IMR-90 (cell line): ENCODE results near the gene SSU72. TPM values are rescaled to one million over a fixed set of nuclear protein-coding genes. Genes with fewer than 3 reads are reported as not detected.

Experiments
- ATAC-seq: fragments of 200-7000 bp; cut with Tn5 transposase; 2 replicates; pipeline ENCODE4 v1.9.1; 2020; ENCODE audit warnings: low read depth, mild to moderate bottlenecking, moderate library complexity
- BruUV-seq: library from RNA; stranded (reverse); fragments of 400-500 nt; replicated peaks from 2 replicates; lab custom pipeline; 2021; lab: Mats Ljungman, UMichigan
- CTCF ChIA-PET: fragments of 300-600 bp; formaldehyde crosslinking; extraction: SDS; loops from one replicate; lab custom pipeline; 2021; ENCODE audit warnings: antibody characterized with exemption; lab: Yijun Ruan, JAX
- POLR2A ChIA-PET: fragments of 300-600 bp; sonication (Branson Sonifier 250); formaldehyde crosslinking; loops from one replicate; lab custom pipeline; 2022; ENCODE audit warnings: antibody characterized with exemption; ENCODE audit not compliant: unreplicated experiment; lab: Charles Lee
- DNase-seq: peaks from one replicate; pipeline ENCODE4 v3.0.0; 2013
- H2AFZ ChIP-seq: replicated peaks from 2 replicates; pipeline ENCODE3; 2013; ENCODE audit warnings: low read length, mild to moderate bottlenecking; ENCODE audit not compliant: poor library complexity
- H2AK5ac ChIP-seq: 2 replicates; pipeline ENCODE4 v1.6.1; 2013; ENCODE audit warnings: low read depth, low read length, inconsistent platforms
- H2AK9ac ChIP-seq: replicated peaks from 2 replicates; pipeline ENCODE3; 2013; ENCODE audit warnings: mild to moderate bottlenecking, low read depth, low read length, moderate library complexity; ENCODE audit not compliant: poor library complexity
- H2BK120ac ChIP-seq: 2 replicates; pipeline ENCODE4 v1.6.1; 2013; ENCODE audit warnings: low read depth, low read length, inconsistent platforms
- H2BK15ac ChIP-seq: 3 replicates; pipeline ENCODE4 v1.6.1; 2013; ENCODE audit warnings: low read depth, low read length, inconsistent platforms
- H2BK20ac ChIP-seq: 2 replicates; pipeline ENCODE4 v1.6.1; 2013; ENCODE audit warnings: low read depth, mild to moderate bottlenecking, inconsistent platforms, low read length, moderate library complexity
- H2BK5ac ChIP-seq: 2 replicates; pipeline ENCODE4 v1.6.1; 2013; ENCODE audit warnings: mild to moderate bottlenecking, low read depth, low read length, inconsistent platforms; ENCODE audit not compliant: poor library complexity, severe bottlenecking
- H3K14ac ChIP-seq: replicated peaks from 2 replicates; pipeline ENCODE4 v1.6.1; 2013; ENCODE audit warnings: low read depth, low read length, inconsistent platforms
- H3K18ac ChIP-seq: 2 replicates; pipeline ENCODE4 v1.6.1; 2013; ENCODE audit warnings: low read depth, low read length, control low read depth
- H3K23ac ChIP-seq: 2 replicates; pipeline ENCODE4 v1.6.1; 2013; ENCODE audit warnings: low read depth, low read length, inconsistent platforms
- H3K27ac ChIP-seq: 2 replicates; pipeline ENCODE4 v1.5.1; 2013; ENCODE audit warnings: mild to moderate bottlenecking, control low read depth, low read length; ENCODE audit not compliant: insufficient read depth
- H3K27me3 ChIP-seq: 2 replicates; pipeline ENCODE4 v1.6.1; 2013; ENCODE audit warnings: low read length; ENCODE audit not compliant: control insufficient read depth, insufficient read depth
- H3K36me3 ChIP-seq: 2 replicates; pipeline ENCODE4 v1.6.1; 2013; ENCODE audit warnings: low read length, mixed read lengths; ENCODE audit not compliant: control insufficient read depth, insufficient read depth
- H3K4ac ChIP-seq: 2 replicates; pipeline ENCODE4 v1.6.1; 2013; ENCODE audit warnings: low read depth, low read length, inconsistent platforms
- H3K4me1 ChIP-seq: 2 replicates; pipeline ENCODE4 v1.6.1; 2013; ENCODE audit warnings: low read length, mixed read lengths; ENCODE audit not compliant: control insufficient read depth, insufficient read depth
- H3K4me2 ChIP-seq: 2 replicates; pipeline ENCODE4 v1.6.1; 2013; ENCODE audit warnings: low read depth, mild to moderate bottlenecking, control low read depth, low read length, moderate library complexity
- H3K4me3 ChIP-seq: 2 replicates; pipeline ENCODE4 v1.5.1; 2013; ENCODE audit warnings: low read depth, mild to moderate bottlenecking, control low read depth, low read length, moderate library complexity; ENCODE audit not compliant: insufficient read depth
- H3K56ac ChIP-seq: 2 replicates; pipeline ENCODE4 v1.6.1; 2013; ENCODE audit warnings: low read length, inconsistent platforms; ENCODE audit not compliant: insufficient read depth; ENCODE audit errors: extremely low read depth
- H3K79me1 ChIP-seq, 2 experiments: 2 replicates each; pipeline ENCODE4 v1.6.1; 2013; ENCODE audit warnings: low read length in 2 of 2, inconsistent platforms in 1 of 2, low read depth in 1 of 2
- H3K9ac ChIP-seq: 2 replicates; pipeline ENCODE4 v1.6.1; 2013; ENCODE audit warnings: low read depth, low read length, control low read depth
- H3K9me1 ChIP-seq: 2 replicates; pipeline ENCODE4 v1.6.1; 2013; ENCODE audit warnings: low read length, inconsistent platforms; ENCODE audit not compliant: insufficient read depth
- H3K9me3 ChIP-seq: 2 replicates; pipeline ENCODE4 v1.6.1; 2013; ENCODE audit warnings: low read length; ENCODE audit not compliant: control insufficient read depth, insufficient read depth
- H4K20me1 ChIP-seq: 2 replicates; pipeline ENCODE4 v1.6.1; 2013; ENCODE audit warnings: low read length, inconsistent platforms; ENCODE audit not compliant: insufficient read depth
- H4K5ac ChIP-seq: 2 replicates; pipeline ENCODE4 v1.6.1; 2013; ENCODE audit warnings: mild to moderate bottlenecking, low read depth, low read length, control low read depth
- H4K8ac ChIP-seq, 2 experiments: 2 replicates each; pipeline ENCODE4 v1.6.1; 2013; ENCODE audit warnings: low read depth in 2 of 2, low read length in 2 of 2, control low read depth in 1 of 2, inconsistent platforms in 1 of 2
- H4K91ac ChIP-seq: 2 replicates; pipeline ENCODE4 v1.6.1; 2013; ENCODE audit warnings: low read depth, low read length, inconsistent platforms; ENCODE audit not compliant: insufficient read depth
- CHD1 ChIP-seq: IDR thresholded peaks from 2 replicates; pipeline ENCODE4 v1.6.1; 2012; ENCODE audit warnings: low read depth, low read length, improper control_type of control experiment
- MAZ ChIP-seq: IDR thresholded peaks from 2 replicates; pipeline ENCODE4 v1.6.1; 2012; ENCODE audit warnings: low read depth, mild to moderate bottlenecking, low read length, improper control_type of control experiment, moderate library complexity, borderline replicate concordance
- MXI1 ChIP-seq: IDR thresholded peaks from 2 replicates; pipeline ENCODE4 v1.6.1; 2012; ENCODE audit warnings: low read depth, mild to moderate bottlenecking, low read length, moderate library complexity, borderline replicate concordance
- NFE2L2 ChIP-seq: fragments of 150-350 bp; IDR thresholded peaks from 2 replicates; pipeline ENCODE4 v1.6.1; 2016; ENCODE audit warnings: low read depth, mild to moderate bottlenecking, low read length
- RFX5 ChIP-seq: IDR thresholded peaks from 2 replicates; pipeline ENCODE4 v1.8.0; 2012; ENCODE audit warnings: low read depth, mild to moderate bottlenecking, low read length, moderate library complexity
- SMC3 ChIP-seq: fragments of 150-350 bp; IDR thresholded peaks from 2 replicates; pipeline ENCODE4 v1.6.1; 2016; ENCODE audit warnings: low read depth, mild to moderate bottlenecking, antibody characterized with exemption, low read length, moderate library complexity
- WGBS, 2 experiments: methylation state at CpG; one replicate each; pipeline versions ENCODE4 v1.1.5 to v1.1.7; 2013; ENCODE audit warnings: missing lambda C conversion rate in 2 of 2; ENCODE audit not compliant: insufficient read length in 1 of 2; ENCODE audit errors: extremely low coverage in 2 of 2; 5-methylcytosine and 5-hydroxymethylcytosine counted together
- dilution Hi-C: fragments of 300-500 bp; cut with HindIII; formaldehyde crosslinking; loops from one replicate; pipeline ENCODE4 v1.14.3; 2018; ENCODE audit warnings: low sequenced_read_pairs; ENCODE audit not compliant: unreplicated experiment
- in situ Hi-C: fragments of 300-500 bp; cut with MboI; formaldehyde crosslinking; loops from 3 replicates; pipeline ENCODE4 v1.14.3; 2019; ENCODE audit warnings: low sequenced_read_pairs, inconsistent platforms, mixed read lengths
- intact Hi-C: fragments of 100-400 bp; cut with micrococcal nuclease; formaldehyde crosslinking; loops from 2 replicates; pipeline ENCODE4 v1.10.0; 2022
- polyA plus RNA-seq, 3 experiments: library from polyadenylated mRNA; depleted of rRNA; stranded (reverse); fragments of >200 nt; gene quantifications; 2 replicates each; pipeline ENCODE4 v1.2.3, GENCODE V29; 2012; ENCODE audit warnings: low replicate concordance in 1 of 3
- total RNA-seq: library from RNA; depleted of rRNA; stranded (reverse); fragments of >200 nt; gene quantifications from 2 replicates; pipeline ENCODE4 v1.2.3, GENCODE V29; 2012
- TF ChIP-seq, protein P1 (sequence below): conservative IDR thresholded peaks from 2 replicates; pipeline ENCODE4 v1.5.1; 2012; ENCODE audit warnings: mild to moderate bottlenecking, low read depth, low read length, improper control_type of control experiment

Gene SSU72
- total and polyA plus RNA-seq, 2 of the 4 experiments (the other 2 are of a cell fraction): 33.7 to 88.4 TPM

DNA sequence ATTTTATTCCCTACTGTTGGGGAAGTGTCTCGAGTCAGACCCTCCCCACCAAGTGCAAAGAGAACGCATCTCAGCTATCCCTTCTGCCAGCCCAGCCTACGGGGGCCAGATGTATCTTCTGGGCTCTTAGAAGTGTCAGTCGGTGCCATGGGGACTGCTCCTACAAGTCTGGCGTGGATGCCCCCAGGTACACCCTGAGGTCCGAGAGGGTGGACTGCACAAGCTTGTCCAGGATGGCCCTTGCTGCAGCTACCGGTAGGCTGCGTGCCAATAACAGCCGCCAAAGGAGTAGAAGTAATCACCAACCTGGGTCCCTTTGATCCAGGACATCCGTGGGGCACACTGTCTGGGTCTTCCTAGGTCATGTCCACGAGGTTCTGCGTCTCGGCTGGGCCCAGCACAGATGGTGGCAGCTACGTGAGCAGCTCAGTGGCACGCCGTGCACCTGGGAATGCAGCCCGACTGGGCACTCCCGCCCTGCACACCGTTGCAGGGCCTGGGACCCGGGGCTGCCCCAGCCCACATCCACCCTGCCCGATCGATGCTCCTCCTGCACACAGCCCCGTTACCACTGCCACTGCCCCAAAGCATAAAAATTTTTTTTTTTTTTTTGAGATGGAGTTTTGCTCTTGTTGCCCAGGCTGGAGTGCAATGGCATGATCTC is 8.8 kb upstream of the SSU72 start:
- Histone ChIP-seq H4K91ac (no peak overlapping the region), H4K20me1 (no peaks in the 10 kb centered on the region), H3K4me2 (no peak overlapping the region), H3K36me3 (no peaks in the 10 kb centered on the region), H3K14ac (no peak overlapping the region), H3K27me3 (peaks cover 29% of the 10 kb centered on the region), H2AK9ac (peak overlapping the region; percentile 55), H4K5ac (no peak overlapping the region), H2BK120ac (no peak overlapping the region), H3K56ac (no peak overlapping the region), H2AFZ (peak overlapping the region; percentile 33), H3K9me3 (no peaks in the 10 kb centered on the region), H3K27ac (no peak overlapping the region), H3K18ac (no peak overlapping the region), H2BK15ac (no peak overlapping the region), H2AK5ac (no peak overlapping the region), H3K4me1 (no peaks in the 10 kb centered on the region), H2BK5ac (no peak overlapping the region), H3K4me3 (no peak overlapping the region), H3K9ac (no peak overlapping the region), H2BK20ac (no peak overlapping the region), H4K8ac (no peak overlapping the region), H3K4ac (no peak overlapping the region), H3K9me1 (no peaks in the 10 kb centered on the region), H3K23ac (no peak overlapping the region), H3K79me1 (no peaks in the 10 kb centered on the region)
- ChIA-PET CTCF (interaction anchor here (0.5 kb wide), 1 partner anchor 30 kb away, joined by 4 read pairs; no protein-coding TSS in a partner anchor), POLR2A (no interaction called here)
- no peak for DNase-seq
- 80% methylated on average over 17 of the region's 23 CpGs; no CpG with 5 or more reads in 1 of the 2 experiments for WGBS, 2 experiments
- no TSS peak for BruUV-seq
- in situ Hi-C loops: no loop called here
- no peak for ATAC-seq
- dilution Hi-C loops: no loop called here
- intact Hi-C loops: no loop called here
- TF ChIP-seq NFE2L2: no peak
- TF ChIP-seq MAZ: no peak
- TF ChIP-seq MXI1: no peak
- no peak for TF ChIP-seq RFX5
- TF ChIP-seq, protein P1, sequence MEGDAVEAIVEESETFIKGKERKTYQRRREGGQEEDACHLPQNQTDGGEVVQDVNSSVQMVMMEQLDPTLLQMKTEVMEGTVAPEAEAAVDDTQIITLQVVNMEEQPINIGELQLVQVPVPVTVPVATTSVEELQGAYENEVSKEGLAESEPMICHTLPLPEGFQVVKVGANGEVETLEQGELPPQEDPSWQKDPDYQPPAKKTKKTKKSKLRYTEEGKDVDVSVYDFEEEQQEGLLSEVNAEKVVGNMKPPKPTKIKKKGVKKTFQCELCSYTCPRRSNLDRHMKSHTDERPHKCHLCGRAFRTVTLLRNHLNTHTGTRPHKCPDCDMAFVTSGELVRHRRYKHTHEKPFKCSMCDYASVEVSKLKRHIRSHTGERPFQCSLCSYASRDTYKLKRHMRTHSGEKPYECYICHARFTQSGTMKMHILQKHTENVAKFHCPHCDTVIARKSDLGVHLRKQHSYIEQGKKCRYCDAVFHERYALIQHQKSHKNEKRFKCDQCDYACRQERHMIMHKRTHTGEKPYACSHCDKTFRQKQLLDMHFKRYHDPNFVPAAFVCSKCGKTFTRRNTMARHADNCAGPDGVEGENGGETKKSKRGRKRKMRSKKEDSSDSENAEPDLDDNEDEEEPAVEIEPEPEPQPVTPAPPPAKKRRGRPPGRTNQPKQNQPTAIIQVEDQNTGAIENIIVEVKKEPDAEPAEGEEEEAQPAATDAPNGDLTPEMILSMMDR: no peak
- no peak for TF ChIP-seq SMC3
- no peak for TF ChIP-seq CHD1
